ENCODE measurements around the gene RTL10. TPM values are rescaled to one million over a fixed set of nuclear protein-coding genes. Genes with fewer than 3 reads are reported as not detected.
A peak's percentile ranks its signal among the peaks of the same experiment; 100 is the strongest.

The RTL10 gene
- total and polyA plus RNA-seq, 4 donors, result 7.4 to 22.7 (median 11.6) TPM

DNA sequence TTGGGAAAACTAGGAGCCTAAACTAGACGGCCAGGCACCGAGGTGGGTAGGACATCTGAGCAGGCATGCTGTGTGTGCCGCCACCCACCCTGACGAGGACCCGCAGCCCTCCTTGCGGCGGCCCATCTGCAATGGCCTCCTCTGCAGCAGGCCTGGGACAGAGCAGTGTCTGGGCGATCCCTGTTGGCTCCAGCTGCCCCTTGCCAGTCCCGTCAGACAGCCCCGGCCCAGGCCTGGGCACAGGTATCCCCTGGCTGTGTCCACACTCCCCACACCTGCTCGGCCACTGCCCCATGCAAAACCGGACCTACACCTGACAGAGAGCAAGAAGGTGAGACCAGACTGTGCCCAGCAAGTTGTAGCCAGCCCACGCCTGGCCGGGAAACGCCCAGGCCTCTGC is 38.7 kb upstream of the RTL10 start:
- Histone ChIP-seq H3K9me3 (ENCODE audit: control insufficient read depth in 4 of 4, insufficient read depth in 3 of 4, low read length in 3 of 4) (no peaks in the 10 kb centered on the region), H3K27me3 (ENCODE audit: control insufficient read depth in 3 of 3, insufficient read depth in 3 of 3, low read length in 2 of 3) (no peaks in the 10 kb centered on the region), H3K36me3 (ENCODE audit: control insufficient read depth in 4 of 4, insufficient read depth in 4 of 4, low read length in 4 of 4) (peaks cover 0 to 24% (median 0%) of the 10 kb centered on the region in 4 donors), H3K9ac (ENCODE audit: insufficient read depth in 1 of 2, low read length in 2 of 2) (no peak overlapping the region), H3K4me3 (no peak overlapping the region), H3K4me1 (ENCODE audit: control insufficient read depth in 5 of 5, insufficient read depth in 5 of 5, low read length in 5 of 5) (peaks cover 0 to 14% (median 6%) of the 10 kb centered on the region in 5 donors), H3K27ac (ENCODE audit: low read depth in 1 of 2, low read length in 1 of 2) (no peak overlapping the region)
- no peak for TF ChIP-seq CTCF (IDR thresholded peaks at IDR 0.05; ENCODE audit: control extremely low read depth, extremely low read depth)
- DNase-seq (no peak), ATAC-seq (ENCODE audit: insufficient read depth, low FRiP score) (no peak)
- 96 to 98% methylated on average over 15 of the region's 15 CpGs for WGBS, 2 donors

- 88 to 90% methylated on average over 13 of the region's 13 CpGs for WGBS, 2 donors
- Histone ChIP-seq H3K4me1 (ENCODE audit: control insufficient read depth in 5 of 5, insufficient read depth in 5 of 5, low read length in 5 of 5) (peaks cover 0 to 14% (median 7%) of the 10 kb centered on the region in 5 donors), H3K36me3 (ENCODE audit: control insufficient read depth in 4 of 4, insufficient read depth in 4 of 4, low read length in 4 of 4) (peaks cover 0 to 20% (median 0%) of the 10 kb centered on the region in 4 donors), H3K9me3 (ENCODE audit: control insufficient read depth in 4 of 4, insufficient read depth in 3 of 4, low read length in 3 of 4) (no peaks in the 10 kb centered on the region), H3K27ac (ENCODE audit: low read depth in 1 of 2, low read length in 1 of 2) (no peak overlapping the region), H3K4me3 (no peak overlapping the region), H3K27me3 (ENCODE audit: control insufficient read depth in 3 of 3, insufficient read depth in 3 of 3, low read length in 2 of 3) (no peaks in the 10 kb centered on the region), H3K9ac (ENCODE audit: insufficient read depth in 1 of 2, low read length in 2 of 2) (no peak overlapping the region)
- TF ChIP-seq CTCF (IDR thresholded peaks at IDR 0.05; ENCODE audit: control extremely low read depth, extremely low read depth), result no peak
- ATAC-seq (ENCODE audit: insufficient read depth, low FRiP score) (no peak), DNase-seq (no peak)
Measured at GRCh38 chr22:19892925-19893324, 38.3 kb upstream of the RTL10 start.

DNA sequence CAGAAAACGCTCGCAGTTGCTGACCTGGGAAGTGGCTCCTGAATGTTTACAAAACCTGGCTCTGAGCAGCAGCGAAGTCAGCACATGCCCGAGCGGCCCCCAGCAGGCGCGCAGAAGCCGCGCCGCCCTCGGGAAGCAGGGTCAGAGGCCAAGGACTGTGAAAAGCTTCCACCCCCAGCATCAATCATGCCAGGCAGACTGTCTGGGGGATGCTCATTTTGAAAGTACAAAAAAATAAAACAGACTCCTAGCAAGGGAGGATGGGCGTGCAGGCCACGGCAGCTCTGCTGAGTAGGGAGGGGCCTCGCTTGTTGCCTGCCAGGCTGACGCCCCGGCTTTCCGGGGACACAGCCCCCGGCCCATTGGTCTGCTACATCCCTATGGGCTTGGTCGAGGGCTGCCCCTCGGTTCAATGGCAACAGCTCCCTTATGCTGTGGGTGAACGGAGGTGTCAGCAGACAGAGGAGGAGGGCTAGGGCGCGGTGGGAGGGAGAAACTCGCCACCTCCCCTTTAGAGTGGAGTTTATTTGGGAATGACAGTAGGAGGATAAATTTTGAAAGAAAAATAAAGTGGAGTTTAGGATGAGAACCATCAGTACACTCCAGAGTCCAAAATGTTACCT is 37.7 kb upstream of the RTL10 start:
- peak overlapping the region in 1 of 2 donors; percentile 11 for H3K27ac ChIP-seq (ENCODE audit: low read depth in 1 of 2, low read length in 1 of 2)
- 38 to 51% methylated on average over 24 of the region's 24 CpGs for WGBS, 2 donors

More for the DNA sequence above, 37.7 kb upstream of the RTL10 start:
- Histone ChIP-seq H3K9me3 (ENCODE audit: control insufficient read depth in 4 of 4, insufficient read depth in 3 of 4, low read length in 3 of 4) (no peaks in the 10 kb centered on the region), H3K9ac (ENCODE audit: insufficient read depth in 1 of 2, low read length in 2 of 2) (no peak overlapping the region), H3K4me3 (no peak overlapping the region), H3K36me3 (ENCODE audit: control insufficient read depth in 4 of 4, insufficient read depth in 4 of 4, low read length in 4 of 4) (peaks cover 0 to 16% (median 0%) of the 10 kb centered on the region in 4 donors), H3K4me1 (ENCODE audit: control insufficient read depth in 5 of 5, insufficient read depth in 5 of 5, low read length in 5 of 5) (peaks cover 0 to 14% (median 12%) of the 10 kb centered on the region in 5 donors), H3K27me3 (ENCODE audit: control insufficient read depth in 3 of 3, insufficient read depth in 3 of 3, low read length in 2 of 3) (no peaks in the 10 kb centered on the region)
- no peak for TF ChIP-seq CTCF (IDR thresholded peaks at IDR 0.05; ENCODE audit: control extremely low read depth, extremely low read depth)
- DNase-seq, result peak in 1 of 3 donors; percentile 36
- ATAC-seq (ENCODE audit: insufficient read depth, low FRiP score), result no peak

Data from lung (tissue), 12 donors.